ENCODE results near the gene MUSK.

The MUSK gene

DNA sequence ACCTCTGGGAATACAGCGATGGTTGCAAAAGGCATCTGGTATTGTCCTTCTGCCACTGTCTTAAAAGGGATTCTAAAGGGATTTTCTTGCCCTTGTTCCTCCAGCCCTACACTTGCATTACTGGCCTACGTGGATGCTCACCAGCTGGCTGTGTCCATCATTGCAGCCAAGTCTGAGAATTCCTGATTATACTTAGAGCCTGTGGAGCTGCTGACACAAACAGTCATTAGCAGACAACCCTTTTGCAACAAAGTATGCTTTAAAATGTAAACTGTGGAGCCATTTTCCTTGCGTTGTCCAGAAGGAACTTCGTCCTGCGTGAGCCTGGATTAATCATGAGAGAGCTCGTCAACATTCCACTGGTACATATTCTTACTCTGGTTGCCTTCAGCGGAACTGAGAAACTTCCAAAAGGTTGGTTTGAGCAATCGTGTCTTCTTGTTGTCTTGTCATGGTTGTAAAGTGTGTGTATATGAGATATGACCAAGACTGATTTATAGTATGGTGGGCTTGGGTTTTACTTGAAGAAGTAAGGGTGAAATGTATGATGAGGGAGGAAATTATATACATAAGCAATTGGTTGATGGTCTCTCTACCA is at the start of gene MUSK:
TSS of gene MUSK (plus strand) at position 222 of the 598 bp plus-strand sequence. CDS start at position 336, 114 bp downstream.
- in situ Hi-C loops (cut with MboI; ENCODE audit: low sequenced_read_pairs), result no loop called here

DNA sequence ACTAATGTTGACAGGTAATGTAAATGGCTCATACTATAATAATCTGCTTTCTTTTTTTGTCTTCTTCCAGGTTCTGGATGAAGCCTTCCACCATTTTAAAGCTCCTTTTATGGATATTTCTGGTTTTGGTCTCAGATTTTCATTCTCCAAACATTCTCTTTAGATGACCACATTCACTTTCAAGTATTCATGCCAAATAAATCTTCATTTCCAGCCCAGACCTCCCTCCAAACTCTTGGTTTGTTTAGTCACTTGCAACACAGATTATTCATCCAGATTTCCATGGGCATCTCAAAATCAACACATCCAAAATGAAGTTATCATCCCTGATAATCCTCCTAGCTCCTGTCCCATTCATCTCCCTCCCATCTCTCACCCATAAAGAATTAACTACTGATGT is 48.8 kb upstream of the MUSK start:
- in situ Hi-C loops (cut with MboI; ENCODE audit: low sequenced_read_pairs), result loop anchor here (25.0 kb wide), 1 partner anchor 433 kb away; no protein-coding TSS in a partner anchor

DNA sequence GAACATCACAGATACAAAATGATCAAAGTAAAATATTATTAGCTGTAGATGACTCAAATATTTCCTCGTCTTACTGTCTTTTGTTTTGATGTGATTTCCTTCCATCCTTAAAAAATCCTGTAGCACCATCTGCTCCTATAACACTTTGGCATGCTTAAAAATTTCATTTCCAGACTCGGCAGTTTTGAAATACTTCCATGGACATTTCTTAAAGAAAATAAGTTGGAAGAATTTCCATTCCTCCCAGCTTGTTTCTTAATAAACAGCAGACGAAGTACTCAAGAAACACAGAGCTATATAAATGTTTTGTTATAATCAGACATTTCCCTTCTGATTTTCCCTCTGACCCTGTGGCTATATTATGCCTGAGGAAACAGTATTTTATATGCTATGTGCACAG is 47.9 kb upstream of the MUSK start:
- in situ Hi-C loops (cut with MboI; ENCODE audit: low sequenced_read_pairs), result loop anchor here (25.0 kb wide), 1 partner anchor 433 kb away; no protein-coding TSS in a partner anchor

- in situ Hi-C loops (cut with MboI; ENCODE audit: low sequenced_read_pairs), result loop anchor here (25.0 kb wide), 1 partner anchor 435 kb away; no protein-coding TSS in a partner anchor
These were observed 46.2 kb upstream of the MUSK start for GRCh38 chr9:110622368-110622767.

DNA sequence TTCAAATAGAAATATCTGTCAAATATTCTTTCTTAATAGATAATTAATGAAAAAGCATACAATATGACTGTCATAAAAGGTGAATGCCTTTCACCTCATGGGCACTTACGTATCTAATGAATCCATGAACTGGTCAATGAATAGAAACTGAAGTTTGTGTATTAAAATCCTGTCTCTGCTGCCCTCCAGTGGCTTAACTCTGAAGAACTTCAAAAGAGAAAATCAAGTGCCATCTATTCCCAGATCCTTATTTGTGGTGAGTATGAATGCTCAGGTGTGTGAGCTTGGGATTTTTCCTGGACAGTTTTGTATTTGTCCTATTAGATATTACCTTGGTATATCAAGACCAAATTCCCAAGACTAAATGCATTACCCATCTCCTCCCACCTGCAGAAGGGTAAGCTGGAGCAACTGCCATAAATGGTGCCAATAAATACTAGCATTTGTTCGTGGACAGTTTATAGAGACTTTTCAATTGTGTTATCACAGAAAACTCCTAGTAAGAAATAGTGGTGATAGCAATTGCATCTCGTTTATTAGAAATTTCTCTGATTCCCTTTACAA is 45.0 kb upstream of the MUSK start:
- in situ Hi-C loops (cut with MboI; ENCODE audit: low sequenced_read_pairs), result loop anchor here (25.0 kb wide), 1 partner anchor 436 kb away; no protein-coding TSS in a partner anchor

- in situ Hi-C loops (cut with MboI; ENCODE audit: low sequenced_read_pairs), result no loop called here
These were observed 42.3 kb upstream of the MUSK start for GRCh38 chr9:110626101-110626829.

- in situ Hi-C loops (cut with MboI; ENCODE audit: low sequenced_read_pairs), result no loop called here
These were observed 33.0 kb upstream of the MUSK start for GRCh38 chr9:110635589-110635988.

GRCh38 chr9:110638381-110638954 is 30.1 kb upstream of the MUSK start:
- in situ Hi-C loops (cut with MboI; ENCODE audit: low sequenced_read_pairs), result no loop called here

DNA sequence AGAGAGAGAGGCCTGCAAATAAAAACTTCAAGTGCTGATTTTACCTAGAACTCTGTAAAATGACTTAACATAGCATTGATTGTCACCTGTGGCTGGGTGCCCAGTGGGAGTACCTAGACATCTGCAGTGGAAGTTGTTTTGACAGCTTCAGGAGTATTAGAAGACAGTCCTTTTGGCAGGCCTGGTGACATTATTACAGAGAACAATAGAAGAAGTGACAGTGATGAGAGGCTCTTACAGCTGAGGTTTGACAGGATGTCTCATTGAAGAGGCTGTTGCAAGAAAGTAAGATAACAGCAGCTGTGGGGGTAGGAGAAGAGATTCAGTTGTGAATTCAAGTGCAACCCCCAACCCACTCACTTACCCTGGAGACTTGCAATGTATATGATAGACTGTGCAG is 27.9 kb upstream of the MUSK start:
- in situ Hi-C loops (cut with MboI; ENCODE audit: low sequenced_read_pairs), result no loop called here

- in situ Hi-C loops (cut with MboI; ENCODE audit: low sequenced_read_pairs), result no loop called here
These were observed 27.3 kb upstream of the MUSK start for GRCh38 chr9:110641293-110641692.

- in situ Hi-C loops (cut with MboI; ENCODE audit: low sequenced_read_pairs), result no loop called here
These were observed 19.9 kb upstream of the MUSK start for GRCh38 chr9:110648696-110649095.

DNA sequence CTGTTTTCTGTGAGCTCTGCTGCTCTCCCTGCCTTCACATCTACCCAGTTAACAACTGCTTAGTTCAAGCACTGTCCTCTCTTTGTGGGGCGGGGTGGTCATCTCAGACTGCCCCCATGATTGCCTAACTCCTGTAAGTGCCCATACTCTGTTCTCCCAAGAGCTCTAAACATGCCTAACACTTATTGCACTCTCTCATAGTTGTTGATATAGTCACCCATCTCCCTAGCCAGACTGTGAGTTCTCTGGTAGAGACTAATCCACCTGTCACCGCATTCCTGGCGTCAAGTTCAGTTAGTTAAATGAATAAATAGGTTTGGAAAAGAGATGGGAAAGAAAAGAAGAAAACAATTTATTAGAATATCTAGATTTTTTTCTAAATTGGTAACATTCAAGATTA is 18.3 kb upstream of the MUSK start:
- in situ Hi-C loops (cut with MboI; ENCODE audit: low sequenced_read_pairs), result no loop called here

- in situ Hi-C loops (cut with MboI; ENCODE audit: low sequenced_read_pairs), result no loop called here
These were observed 17.6 kb upstream of the MUSK start for GRCh38 chr9:110650991-110651411.

DNA sequence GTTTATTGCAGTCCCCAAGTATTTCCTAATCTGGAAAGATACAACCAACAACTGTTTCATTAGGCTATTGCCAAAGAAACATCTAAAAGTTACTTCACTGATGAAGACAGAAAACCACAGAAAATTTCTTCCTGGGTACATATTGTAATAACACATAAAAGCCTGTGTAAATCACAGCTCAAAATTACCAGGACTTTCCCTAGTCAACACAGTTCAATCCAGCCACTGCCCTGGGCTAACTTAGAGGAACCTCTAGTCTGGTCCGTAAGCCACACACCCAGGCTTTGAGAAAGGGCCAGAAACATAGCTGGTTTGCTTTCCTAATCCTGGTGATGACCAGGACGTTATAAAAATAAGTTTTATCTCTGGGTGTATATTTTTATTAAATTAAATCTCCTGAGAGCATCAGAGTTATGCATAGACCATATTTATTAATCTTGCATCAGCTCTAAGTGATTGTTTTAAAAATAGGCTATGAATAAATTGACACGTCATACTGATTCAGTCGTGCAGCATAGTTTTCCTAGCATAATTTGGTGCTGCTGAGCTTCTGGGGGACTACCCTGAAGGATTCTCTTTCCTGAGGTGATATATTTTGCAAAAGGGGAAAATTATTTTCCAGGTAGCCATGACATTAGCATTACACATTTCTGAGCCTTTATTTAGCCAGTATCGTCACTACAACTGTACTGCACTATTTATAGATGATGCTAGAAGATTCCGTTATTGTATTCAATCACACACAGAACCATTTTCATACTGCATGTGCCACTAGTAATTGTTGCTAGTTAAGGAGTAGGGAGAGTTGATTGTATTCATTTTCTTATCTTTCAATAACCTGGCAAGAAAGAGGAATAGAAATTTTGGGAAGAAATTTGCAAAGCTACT is 12.6 kb upstream of the MUSK start:
- in situ Hi-C loops (cut with MboI; ENCODE audit: low sequenced_read_pairs), result no loop called here

DNA sequence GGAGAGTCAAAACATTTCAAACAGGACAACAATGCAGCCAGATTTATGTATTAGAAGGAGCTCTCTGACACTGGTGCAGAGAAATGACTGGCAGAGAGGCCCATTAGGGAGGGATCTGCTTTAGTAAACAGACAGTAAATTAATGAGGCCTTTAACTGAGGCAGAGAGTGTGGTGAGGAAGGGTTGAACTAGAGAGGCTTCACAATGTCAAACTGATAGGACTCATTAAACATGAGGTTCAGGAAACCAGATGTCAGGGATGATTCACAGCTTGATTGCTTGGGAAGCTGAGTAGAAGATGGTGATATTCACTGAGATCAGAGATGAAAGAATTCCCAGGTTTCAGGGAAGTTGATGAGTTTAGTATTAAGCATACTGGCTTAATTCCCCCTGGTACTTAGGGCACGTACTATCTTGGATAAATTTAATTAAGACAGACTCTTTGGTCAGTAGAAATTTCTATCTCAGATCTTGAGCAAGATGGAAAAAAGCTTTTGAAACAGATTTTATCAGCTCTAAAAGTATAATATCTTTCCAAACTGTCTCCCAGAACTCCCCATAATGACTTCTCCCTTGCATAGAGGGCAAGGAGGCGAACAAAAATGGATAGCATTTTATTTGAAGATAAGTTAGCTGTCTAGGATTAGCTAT is 8.6 kb upstream of the MUSK start:
- in situ Hi-C loops (cut with MboI; ENCODE audit: low sequenced_read_pairs), result no loop called here

DNA sequence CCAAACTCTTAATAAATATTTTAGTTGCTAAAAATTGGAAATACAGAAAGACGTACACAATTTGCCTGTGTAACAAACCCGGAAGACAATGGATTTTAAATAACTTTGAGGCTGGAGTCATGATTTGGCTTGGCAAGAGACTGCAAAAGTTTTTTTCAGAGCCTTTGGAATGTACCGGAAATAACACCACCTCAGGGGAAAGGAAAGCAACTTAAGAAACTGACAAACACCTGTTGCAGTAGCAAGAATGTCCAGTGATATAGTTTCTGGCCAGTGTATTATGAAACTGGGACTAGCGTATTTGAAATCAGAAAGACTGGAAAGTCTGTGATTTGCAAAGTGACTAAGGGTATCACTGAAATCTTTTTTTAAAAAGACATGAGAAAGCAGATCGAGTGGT is 842 bp downstream of the MUSK start:
- in situ Hi-C loops (cut with MboI; ENCODE audit: low sequenced_read_pairs), result no loop called here

GRCh38 chr9:110671849-110672248 is 3.3 kb downstream of the MUSK start:
- in situ Hi-C loops (cut with MboI; ENCODE audit: low sequenced_read_pairs), result no loop called here

- in situ Hi-C loops (cut with MboI; ENCODE audit: low sequenced_read_pairs), result no loop called here
These were observed 4.4 kb downstream of the MUSK start for GRCh38 chr9:110672873-110673510.

DNA sequence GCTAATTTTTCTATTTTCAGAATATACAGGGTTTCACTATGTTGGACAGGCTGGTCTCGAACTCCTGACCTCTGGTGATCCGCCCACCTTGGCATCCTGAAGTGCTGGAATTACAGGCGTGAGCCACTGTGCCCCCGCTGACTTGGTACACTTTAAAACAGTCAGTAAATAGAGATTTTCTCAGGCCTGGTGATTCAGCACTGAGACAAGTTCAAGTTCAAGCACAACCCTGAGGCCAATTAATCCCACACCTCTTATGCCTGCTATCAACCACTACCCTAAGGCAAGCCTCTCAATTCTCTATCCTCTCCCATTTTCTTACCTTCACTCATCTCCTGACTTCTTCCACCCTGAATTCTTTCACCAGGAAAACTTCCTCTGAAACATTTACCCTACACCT is 18.9 kb downstream of the MUSK start:
- in situ Hi-C loops (cut with MboI; ENCODE audit: low sequenced_read_pairs), result no loop called here

GRCh38 chr9:110688329-110688728 is 19.7 kb downstream of the MUSK start:
- in situ Hi-C loops (cut with MboI; ENCODE audit: low sequenced_read_pairs), result no loop called here
